HG02973 (cell line): ENCODE results near the gene SPSB1.

Experiments
- ATAC-seq: cut with Tn5 transposase; IDR thresholded peaks from one replicate; pipeline ENCODE4 v1.9.1; 2021; ENCODE audit warnings: moderate library complexity; ENCODE audit not compliant: unreplicated experiment

SPSB1 gene

DNA sequence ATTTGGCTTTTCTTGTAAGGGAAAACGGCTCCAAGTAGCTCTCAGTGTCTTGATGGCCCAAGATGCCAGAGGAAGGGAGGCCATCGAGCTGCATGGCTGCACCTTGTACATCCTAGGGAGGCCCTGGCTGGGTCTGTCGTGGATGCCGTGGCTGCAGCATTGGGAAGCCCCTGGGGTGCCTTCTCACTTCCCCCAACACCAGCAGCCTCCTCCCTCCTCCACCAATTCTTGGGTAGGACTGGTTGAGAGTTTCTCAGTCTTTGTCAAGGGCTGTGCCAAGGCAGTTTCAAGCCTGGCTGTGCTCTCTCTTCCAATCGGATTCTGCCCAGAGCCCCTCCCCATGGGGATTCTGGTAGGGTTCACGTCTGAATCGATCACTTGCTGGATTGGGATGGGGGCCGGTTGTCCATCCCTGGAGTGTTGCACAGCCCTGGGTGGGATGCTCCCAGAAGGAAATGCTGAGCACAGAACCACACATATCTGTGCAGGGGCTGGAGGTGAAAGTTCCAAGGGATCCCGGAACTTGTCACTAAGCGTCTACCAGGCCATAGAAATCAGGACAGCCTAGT lies 14.0 kb upstream of the SPSB1 start:
- no peak for ATAC-seq

DNA sequence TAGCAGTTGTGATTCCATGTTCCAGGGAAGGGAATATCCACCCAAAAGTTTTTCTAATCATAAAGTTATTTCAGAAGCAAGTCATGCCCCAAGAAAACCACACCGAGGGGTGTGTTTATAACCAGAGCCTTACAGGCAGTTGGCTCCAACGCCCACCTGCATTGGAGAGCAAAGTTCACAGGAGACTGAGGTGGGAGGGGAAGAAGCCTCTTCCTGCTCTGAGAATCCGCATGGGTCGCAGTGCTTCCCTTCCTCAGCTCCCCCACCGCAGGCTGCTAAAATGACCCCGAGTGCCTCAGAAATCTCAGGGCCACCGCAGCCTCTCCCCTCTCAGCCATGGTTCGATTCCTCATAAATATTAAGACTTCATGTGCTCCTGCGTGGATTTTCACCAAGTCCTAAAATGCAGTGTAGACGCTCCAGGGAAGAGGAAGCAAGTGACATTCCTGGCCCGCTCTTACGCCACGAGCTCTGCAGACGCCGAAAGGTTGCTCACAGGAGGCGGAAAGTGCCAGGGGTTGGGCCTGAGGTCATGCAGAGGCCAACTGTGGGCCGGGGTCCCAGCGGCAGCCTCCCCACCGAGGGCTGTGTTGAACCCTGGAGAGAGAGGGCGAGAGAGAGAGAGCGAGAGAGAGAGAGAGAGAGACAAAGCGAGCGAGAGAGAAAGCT lies 13.4 kb upstream of the SPSB1 start:
- no peak for ATAC-seq

DNA sequence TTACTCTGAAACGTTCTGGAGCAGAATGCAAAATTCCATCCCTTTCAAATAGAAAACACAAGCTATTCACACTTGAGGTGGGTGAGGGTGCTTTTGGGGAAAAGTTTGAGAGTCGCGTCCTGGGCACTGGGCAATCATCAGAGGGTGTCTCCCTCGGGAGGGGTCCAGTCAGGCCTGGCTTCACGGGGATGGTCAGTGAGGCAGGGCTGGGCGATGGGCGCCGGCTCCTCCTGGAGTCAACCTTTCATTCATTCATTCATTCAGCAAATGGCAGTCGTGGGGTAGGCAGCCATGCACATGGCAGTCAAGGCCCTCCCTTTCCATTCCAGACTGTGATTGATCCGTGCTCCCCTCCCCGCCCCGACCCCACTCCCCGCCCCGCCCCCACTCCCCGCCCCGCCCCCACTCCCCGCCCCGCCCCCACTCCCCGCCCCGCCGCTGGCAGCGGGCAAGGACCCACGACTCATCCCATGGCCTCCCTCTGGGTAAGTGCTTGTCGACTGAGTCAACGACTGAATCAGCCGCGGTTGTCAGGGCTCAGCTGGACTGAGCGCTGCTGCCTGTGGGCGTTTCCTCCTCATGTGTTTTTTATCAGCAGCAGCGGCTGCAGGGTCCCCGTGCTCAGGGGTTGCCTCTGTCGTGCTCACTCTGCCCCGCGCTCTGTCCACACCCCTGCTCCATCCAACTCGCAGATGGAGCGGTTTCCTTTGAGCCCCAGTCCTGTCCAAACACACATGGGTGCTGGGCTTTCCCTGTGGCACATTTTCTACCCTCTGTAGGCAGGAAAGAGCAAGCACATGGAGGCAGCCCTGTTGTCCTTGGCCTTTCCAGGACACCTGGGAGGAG lies 12.5 kb upstream of the SPSB1 start:
- no peak for ATAC-seq

DNA sequence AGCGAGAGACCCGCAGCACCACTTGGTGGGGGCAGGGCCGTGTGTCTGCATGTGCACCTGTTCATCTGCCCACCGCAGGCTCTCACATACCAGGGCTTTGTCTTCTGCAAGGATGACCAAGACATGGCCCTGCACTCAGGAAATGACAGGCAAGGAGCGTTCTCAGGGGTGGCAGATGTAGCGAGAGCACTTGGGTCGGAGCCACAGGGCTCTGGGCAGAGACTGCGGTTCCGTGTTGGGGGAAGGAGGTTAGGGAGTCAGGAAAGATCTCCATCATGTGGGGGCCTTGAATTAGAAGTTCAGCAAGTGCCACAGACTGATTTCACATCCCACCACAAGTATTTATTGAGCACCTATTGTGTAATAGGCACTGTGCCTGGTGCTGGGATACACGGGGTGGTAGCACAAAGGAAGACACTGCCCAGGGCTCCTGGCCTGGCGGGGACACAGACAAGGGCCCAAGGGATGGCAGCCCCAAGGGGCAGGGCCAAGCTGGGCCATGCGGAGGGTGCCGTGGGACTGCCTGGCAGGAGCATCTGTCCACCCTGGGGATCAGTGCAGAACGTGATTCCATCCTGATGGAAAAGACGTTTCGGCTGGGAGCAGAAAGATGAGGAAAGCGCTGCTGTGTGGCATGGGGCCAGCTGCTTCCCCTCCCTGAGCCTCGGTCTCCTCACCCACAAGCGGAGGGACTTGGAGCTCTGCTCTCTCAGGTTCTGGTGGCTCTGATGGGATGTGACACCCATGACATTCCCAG lies 11.4 kb upstream of the SPSB1 start:
- ATAC-seq: no peak

DNA sequence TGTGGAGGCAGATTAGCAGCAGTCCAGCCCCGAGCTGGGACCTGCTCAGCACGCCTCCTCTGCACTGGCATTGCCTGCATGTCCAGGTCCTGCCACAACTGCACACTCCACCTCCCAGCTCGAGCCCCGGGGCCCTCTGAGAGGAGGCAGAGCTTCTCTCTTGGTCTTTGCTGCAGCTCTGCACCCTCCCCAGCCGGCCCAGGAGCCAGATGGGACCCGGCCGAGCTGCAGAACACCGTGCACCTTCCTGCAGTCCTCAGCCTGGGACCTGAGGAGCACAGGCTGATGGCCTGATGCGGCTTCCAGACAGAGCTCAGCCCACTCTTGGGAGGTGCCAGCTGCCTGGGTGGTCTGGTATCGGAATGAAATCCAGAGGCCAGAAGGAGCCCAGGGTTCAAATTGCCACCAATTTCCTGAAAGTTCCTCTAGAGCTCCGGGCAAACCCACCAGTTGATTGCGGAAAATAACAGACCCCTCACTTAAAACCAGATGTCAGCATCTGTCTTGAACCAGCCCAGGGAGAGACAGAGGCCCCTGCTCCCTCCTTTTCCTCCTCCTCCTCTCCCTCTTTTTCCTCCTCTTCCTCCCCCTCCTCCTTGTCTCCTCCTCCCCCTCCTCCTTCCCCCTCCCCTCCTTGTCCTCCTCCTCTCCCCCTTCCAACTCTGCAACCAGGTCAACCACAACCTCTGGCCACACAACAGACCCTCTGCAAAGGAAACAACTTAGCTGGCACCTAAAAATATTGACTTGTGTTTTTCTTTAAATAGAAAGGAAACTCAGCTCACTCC lies 10.6 kb upstream of the SPSB1 start:
- no peak for ATAC-seq

DNA sequence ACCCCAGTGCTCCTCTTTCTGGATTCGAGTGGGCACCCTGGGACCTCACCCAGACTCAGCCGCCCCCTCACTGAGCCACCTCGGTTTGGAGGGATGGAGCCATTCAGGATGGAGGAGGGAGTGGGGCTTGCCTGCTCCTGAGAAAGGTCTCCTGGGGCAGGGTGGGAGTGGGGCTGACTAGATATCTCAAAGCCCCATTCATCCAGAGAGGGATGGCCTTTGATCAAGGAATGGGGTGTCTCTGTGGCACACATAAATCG lies 10.1 kb upstream of the SPSB1 start:
- ATAC-seq: no peak

DNA sequence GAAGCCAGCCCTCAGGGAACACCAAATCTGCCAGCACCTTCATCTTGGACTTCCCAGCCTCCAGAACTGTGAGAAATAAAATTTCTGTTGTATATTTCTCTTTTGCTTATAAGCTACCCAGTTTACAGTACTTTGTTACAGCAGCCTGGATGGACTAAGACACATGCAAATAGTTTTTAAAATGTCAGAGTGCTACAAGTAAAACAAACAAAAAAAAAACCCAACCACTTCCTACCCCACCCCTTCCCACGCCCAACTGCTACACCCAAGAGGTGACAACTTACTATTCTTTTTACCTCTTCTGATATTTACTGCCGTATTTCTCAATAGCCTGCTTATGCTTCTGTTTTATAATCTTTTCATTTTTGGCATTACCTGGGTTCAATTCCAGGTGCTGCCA lies 8.6 kb upstream of the SPSB1 start:
- ATAC-seq: no peak

DNA sequence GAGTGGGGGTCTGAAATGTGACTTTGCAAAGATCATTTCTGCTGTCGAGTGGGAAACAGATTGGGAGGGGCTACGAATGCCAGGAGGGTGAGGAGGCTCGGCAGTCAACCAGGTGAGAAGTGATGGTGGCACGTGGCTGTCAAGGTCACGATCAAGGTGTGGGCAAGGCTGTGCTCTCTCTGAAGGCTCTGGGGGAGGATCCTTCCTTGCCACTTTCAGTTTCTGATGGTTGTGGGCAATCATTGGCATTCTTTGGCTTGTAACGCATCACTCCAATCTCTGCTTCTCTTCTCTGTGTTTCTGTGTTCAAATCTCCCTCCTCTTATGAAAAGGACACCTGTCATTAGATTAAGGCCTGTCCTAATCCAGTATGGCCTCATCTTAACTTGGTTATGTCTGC lies 6.1 kb upstream of the SPSB1 start:
- ATAC-seq: no peak

DNA sequence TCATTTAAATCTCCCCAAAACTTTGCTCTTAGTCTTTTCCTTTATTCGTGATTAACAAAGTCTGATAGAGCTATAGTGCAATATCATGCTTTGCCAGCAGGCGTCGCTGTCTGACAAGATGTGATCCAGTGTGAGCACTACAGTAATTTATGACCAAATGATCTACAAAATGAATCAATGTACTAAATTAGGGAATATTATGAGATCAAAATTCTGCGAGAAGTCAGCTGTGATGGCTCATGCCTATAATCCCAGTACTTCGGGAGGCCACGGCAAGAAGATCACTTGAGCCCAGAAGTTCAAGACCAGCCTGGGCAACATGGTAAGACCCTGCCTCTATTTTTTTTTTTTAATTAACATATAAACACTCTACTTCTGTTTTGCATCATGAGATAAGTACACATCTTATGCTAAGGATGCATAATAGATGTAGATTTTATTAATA lies 3.6 kb upstream of the SPSB1 start:
- ATAC-seq: no peak

DNA sequence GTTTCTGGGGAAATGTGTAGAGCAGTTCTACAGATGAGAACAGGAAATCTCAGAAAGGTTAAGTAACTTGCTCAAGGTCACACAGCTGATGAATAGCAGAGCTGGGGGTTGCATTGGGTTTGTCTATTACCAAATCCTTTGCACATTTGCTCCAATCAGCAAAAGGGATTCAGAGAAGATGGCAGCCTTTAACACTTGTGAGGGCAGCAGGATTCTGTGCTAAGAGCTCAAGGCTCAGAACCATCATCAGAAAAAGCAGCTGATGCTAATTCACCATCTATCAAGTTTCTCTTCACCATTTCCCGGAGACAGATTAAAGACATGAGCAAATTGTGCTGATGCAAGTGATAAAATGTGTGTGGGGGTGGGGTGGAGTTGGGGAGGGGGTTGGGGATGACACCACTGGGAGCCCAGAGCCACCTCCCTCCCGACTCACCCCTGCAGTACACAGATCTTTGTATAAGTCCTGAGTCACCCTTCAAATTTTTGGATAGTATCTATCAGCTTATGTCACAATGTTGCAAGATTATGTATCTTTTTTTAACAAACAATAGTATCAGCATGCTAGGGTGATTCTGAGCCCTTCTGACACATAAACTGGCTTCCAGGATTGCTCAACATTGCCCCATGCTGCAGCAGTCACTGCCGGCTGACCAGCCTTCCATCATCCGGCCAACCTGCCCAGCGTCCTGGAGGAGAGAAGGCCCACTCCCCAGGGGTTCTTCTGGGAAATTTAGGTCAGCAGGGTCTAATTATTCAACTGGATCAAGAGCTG lies 2.8 kb upstream of the SPSB1 start:
- ATAC-seq: no peak

DNA sequence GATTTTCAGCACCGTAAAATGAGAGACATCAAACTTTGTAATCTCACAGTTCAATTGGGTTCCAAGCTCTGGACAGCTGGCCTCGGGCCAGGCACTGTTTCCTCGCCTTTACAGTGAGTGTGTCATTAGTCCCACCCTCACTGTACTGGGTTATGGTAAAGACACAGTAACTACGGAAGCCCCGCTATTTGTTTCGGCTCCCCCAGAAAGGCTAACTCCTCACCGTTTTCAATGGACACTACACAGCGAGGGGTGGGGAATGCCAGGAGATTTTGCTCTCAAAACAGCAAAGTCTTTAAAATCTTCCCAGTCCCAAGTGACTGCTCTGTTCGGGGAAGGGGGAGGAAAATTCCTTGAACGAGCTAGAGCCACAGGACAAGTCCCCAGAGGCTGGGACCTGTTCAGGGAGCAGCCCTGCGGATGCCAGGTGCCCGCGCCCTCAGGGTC lies 757 bp upstream of the SPSB1 start:
- no peak for ATAC-seq

DNA sequence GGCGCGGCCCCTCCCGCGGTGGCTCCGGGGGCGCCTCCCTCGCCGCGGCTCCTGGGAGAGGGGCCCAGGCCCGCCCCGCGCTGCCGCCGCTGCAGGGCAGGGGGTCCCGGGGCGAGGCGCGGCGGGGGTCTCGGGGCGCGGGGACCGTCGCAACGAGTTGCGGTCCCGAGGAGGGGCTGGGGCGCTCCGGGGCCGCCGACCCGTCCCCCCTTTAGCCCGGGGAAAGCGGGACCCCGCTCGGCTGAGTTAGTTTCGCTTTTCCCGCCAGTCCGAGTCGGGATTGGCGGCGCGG lies 493 bp downstream of the SPSB1 start:
- no peak for ATAC-seq

DNA sequence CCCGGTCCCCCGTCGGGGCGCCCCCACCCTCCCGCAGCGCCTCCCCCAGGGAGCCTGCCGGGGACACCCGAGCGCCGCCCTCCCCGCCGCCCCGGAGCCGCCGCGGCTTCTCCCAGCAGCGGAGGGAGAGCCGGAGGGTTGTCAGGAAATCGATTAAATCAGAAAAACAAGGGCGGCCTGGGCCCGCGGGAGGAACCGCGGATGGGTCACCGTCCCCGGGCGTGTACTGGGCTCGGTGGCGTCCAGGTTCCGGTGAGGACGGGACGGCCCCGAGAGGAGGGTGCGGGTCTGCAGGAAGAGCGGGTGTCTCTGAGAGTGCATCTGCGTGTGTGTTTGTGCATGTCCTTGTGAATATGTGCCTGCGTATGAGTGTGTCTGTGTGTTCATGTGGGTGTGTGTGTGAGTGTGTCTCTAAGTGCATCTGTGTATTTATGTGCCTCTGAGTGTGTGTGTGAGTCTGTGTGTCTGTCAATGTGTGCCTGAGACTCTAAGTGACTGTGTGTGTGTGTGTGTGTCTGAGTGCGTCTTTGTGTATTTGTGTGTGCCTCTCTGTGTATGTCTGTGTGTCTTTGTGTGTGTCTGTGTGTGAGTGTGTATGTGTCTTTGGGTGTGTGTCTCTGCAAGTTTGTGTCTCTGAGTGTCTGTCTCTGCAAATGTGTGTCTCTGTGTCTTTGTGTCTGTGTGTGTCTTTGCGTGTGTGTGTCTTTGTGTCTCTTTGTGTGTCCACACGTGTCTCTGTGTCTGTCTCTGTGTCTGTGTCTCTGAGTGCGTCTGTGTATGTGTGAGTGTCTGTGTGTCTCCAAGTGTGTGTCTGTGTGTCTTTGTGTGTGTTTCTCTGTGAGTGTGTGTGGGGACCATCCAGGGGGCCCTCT lies 1.1 kb downstream of the SPSB1 start:
- ATAC-seq: no peak

DNA sequence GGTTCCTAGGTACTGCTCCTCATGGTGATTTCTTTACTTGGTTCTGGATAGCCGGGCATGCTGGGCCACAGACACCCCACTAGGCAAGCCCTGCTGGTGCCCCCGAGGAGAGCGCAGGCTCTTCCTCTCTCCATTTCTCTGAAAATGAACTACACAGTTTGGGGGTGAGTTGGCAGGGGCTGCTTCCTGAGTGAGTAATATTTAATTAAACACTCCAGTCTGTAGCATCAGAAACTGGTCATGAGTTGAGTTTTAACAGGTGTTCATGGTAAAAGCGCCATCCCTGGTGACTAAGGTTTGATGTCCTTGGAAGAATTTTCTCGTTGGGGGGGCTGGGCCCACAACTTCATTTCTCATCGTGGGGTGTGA lies 1.7 kb downstream of the SPSB1 start:
- no peak for ATAC-seq

DNA sequence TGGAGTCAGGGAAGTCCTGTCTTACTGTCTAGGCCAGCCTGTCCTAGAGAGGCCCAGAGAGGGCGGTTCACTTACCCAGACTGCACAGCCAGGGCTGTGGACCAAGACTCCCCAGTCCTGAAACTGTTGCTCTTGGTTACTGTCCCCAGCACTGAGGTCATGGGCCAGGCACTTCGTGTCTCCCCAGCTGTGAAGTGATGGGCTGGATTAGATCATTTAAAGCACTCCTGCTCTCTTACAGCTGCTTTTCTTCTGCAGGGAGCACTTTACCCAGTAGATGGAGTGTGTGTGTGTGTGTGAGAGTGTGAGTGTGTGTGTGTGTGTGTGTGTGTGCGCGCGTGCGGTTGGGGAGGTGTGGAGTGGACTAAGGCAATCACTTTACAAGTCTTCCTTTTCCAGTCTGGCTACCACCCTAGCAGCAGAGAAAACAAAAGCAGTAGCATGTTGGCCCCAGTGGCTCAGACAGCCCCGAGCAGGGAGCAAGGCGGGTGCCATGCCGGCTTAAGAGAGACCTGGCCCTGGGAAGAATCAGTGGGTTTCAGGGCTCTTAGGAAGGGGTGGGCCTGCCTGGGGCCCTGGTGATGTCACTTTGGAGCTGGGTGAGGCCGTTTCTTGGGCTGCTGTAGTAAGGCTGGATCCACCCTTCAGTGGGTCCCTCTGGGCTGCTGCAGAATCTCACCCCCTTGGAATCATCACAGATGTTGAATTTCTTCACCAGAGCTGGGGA lies 2.4 kb downstream of the SPSB1 start:
- ATAC-seq: no peak

DNA sequence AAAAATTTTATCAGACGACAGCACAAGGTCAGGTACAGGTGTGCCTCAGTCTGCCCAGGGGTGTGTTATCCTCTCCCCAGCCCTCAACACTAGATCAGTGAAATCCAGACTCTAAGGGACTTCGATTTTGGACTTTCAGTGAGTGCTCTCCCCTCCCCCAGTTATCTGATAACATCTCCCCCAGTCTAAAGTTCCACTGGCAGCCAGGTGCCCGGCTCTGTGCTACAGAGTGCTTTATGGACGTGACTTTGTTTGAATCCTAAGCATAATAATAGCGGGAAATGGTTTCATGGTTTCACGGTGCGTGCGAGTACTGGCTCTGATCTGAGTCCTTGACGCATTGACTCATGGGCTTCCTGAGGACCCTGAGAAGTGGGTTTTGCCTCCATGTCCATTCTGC lies 3.2 kb downstream of the SPSB1 start:
- ATAC-seq: no peak

DNA sequence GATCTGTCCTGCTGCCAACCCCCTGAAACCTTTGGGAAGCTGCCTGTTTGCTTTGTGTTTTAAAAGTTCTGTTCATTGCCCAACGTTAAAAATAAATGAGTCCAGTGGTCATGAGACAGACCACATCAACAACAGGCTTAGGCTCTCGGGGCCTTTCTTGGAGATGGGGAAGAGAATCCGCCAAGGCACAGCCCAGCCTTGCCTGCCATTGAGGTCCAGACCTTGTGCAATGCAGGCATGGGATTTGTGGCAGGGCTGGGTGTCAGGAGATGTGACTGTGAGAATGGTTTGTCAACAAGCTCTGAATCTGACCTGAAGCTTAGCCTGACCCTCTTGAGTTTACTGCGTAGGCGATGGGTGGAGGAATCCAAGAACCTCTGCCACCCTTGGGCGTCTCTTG lies 4.2 kb downstream of the SPSB1 start:
- ATAC-seq: no peak

DNA sequence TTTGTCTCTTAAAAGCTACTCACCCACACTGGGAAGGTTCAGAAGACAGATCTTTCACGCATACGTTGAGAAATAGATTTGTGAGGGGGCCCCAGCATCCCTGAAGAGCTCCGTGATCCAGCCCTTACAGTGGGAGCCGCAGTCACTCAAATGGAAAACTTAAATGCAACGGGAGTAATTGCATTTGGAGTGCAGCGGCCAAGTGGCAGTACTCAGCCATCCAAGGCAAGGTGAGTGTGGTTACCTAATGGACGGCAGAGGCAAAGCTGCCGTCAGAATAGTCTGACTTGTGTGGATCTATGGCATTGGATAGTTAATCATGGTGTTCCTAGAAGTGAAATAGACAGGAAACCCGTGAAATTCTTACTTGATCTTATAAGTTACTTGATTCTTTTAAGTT lies 5.1 kb downstream of the SPSB1 start:
- ATAC-seq: no peak

DNA sequence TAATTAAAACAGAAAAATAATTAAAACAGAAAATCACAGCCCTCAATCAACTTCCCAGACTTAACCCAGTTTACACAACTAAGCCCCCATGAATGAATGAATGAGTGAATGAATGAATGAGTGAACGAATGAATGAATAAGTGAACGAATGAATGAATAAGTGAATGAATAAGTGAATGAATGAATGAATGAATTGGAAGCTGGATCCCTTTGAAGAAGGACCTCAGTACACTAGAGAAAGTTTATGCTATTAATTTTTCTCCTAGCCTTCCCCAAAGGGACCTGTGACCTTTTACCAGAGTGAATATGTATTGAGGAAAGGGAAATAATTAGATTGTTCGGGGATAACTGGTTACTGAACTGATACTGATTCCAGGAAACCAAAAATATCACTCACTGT lies 5.6 kb downstream of the SPSB1 start:
- ATAC-seq: no peak
